Activated CD4-positive, alpha-beta T cell treated with anti-CD3 and anti-CD28 coated beads, Interleukin-2, amount 50 U/mL, for 4 hours (primary cell): Measurements from ENCODE around the gene TWIST2.

Experiments
- DNase-seq, 2 experiments: peaks; one replicate each; pipeline ENCODE4 v3.0.0-alpha.2; 2020

TWIST2 gene

GRCh38 chr2:238922435-238922834 is 74.5 kb downstream of the TWIST2 start:
- no peak for DNase-seq

DNA sequence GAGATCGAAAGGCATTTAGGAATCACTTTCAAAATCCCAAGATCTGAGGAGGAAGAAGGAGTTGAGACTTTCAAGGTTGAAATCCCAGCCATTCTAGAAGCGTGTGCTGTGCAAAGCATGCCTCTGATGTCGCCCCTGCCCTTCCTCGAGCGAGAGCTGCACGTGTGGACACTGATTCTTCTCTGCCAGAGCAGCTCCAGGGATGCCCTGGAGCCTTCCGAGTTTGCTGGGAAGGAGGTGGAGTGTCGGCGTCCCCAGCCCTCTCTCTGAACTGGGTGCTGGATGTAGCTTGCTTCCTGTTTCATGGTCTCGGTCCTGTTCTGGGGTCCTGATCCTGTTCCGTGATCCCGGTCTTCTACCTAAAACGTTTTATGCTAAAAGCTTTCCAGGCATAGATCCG is 76.1 kb downstream of the TWIST2 start:
- DNase-seq, result no peak

- DNase-seq, result no peak
These were observed 76.9 kb downstream of the TWIST2 start for GRCh38 chr2:238924796-238925195.

GRCh38 chr2:238925281-238925680 is 77.4 kb downstream of the TWIST2 start:
- DNase-seq, result no peak

DNA sequence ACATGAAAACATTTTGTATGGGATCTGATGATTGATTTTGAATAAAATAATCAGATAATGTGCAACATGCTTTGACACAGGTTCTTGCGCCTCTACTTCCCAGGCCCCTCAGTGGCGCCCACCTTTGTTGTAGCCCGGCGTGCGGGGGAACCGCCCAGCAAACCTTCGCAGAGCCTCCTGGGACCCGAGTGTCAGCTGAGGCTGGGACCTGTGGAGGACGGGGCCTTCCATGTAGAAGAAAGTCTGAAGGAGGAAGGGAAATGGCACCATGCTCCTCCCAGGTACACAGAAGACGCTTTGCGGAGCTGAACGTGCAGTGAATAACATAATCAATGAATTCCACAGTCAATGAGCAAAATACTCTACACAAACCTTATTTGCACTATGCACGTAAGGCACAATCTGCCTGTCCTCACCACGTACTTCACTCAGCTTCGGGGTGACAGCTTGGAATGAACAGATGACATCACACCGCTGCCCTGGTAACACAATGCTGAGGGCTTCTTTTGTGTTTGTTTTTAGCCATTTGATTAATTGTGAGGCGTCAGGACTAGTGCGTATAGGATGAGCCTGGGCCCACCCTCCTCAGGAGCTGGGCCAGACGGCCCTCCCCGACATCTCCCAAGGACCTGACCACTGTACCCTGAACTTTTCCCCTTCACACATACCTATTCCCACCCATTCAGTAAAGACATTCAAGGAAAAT is 78.1 kb downstream of the TWIST2 start:
- no peak for DNase-seq

DNA sequence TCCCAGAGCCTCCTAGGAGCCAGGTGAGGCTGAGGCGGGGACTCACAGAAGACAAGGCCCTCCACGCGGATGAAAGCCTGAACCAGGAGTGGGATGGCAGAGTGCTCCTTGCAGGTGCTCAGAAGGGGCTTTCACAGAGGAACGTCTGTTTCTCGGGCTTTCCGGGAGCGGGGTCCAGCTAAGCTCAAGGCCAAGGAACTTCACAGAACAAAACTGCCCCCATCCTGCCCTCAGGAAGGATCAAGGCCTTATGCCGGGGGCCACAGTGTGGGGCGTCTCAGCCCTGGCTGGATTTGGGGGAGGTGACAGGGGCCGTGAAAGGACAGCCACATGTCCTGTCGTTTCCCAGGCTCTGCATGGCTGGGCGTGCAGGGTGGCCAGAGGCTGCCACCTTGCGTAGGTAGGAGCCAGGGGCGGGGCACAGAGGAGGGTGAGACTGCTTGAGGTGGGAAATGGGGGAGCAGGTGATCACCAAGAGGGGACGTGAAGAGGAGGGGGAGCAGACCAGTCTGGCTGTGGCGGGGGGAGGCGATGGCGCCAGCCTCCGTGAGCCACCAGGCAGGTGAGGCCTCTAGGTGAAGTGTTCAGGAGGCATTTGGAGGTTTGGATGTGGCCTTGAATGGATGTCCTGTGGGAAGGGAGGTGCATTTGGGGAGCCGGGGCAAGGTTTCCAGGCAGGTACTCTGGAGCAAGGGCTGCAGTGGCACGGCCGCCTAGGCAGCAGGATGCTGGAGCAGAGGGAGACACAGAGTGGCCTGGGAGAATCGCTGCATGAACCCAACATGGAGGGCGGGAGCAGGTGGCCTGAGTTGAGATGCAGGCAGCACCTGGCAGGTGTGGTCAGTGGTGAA is 79.1 kb downstream of the TWIST2 start:
- no peak for DNase-seq

DNA sequence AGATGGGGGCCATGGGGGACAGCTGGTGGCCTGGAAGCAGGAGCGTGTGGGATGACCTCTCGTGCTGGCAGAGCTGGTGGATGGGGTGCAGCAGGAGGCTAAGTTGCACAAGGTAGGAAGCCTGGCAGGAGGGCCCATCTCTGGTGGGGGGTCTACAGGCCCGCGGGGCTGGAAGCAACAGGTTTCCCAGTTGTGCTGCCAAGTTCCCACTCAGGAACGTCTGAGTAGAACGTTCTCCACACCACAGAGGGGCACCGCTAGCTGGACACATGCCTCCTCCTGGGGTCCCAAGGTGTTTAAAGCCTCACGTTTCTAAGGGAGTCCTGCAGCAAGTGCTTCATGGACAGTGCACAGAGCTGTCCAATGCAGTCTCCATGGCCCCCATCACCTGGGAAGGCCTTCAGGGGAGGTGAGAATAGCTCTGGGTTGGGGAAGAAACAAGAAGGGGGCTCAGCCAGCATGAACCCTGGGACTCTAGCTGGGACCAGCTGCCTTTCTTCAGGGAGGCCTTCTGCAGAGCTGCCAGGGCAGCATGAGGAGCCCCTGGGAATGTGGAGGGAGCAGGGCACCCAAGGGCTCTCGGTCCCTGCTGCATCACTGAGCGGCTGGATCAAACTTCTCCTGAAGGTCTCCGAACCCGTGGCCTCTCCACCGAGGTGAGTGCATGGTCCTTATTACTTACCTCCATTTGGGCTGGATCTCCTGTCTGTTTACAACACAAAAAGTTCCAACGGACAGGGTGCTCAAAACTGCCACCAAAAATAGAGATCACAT is 80.0 kb downstream of the TWIST2 start:
- DNase-seq, result no peak

- no peak for DNase-seq
These were observed 80.8 kb downstream of the TWIST2 start for GRCh38 chr2:238928520-238929241.

GRCh38 chr2:238929242-238930081 is 81.6 kb downstream of the TWIST2 start:
- no peak for DNase-seq

DNA sequence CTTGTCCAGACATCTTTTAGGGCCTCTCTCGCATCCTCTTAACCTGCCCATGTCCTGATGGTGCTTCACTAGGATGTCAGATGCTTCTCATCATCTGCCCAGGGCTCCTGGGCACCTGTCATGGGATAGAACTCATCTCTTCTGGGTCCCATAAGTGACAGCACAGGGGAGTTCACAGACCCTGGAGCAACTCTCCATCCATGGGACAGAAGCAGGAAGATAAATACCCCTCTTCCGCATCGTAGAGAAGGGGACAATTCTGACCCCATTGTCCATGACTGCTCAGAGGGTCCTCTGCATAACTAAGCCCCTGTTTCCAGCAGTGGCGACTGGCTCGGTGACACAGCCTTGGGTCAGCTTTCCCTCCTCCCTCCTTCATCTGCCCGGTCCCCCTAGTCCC is 82.3 kb downstream of the TWIST2 start:
- no peak for DNase-seq

DNA sequence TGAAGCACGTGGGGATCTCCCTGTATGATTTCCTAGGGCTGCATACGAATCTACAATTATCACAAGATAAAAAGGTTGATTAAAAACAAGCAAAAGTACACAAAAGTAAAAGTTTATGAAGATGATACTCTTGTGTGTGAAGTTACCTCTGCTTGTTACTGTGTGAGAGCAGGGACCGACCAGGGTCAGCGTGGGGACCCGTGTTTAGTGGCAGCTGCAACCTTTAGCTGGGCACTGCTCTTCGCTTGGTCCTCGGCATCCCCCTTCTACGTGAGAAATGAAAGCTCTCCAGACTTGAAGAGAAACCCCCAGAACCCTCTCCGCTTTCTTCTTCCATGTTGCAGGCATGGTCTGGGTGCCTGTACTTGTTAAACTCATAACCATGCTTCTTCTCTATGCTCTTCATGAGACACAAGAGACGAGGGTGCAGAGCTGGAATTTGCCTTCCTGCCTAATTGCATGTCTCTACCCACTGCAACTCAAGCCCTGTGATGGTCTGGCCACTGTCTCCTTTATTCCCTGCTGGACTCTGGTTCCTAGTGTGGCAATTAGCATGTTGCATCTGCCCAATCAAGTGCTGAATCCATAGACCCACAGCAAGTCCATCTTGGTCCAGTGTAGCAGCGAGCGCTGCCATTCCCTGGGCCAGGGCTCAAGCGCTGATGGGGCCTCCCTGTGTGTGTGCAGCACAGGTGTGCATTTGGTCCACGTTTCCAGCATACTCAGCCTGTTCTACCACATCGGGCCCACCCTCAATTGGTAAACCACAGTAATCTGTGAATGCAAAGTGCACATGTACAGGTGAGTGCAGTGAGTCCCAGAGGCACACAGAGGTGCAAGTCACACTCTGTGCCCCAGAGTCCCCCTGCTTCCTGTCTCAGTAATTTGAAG is 88.5 kb downstream of the TWIST2 start:
- DNase-seq, result no peak

DNA sequence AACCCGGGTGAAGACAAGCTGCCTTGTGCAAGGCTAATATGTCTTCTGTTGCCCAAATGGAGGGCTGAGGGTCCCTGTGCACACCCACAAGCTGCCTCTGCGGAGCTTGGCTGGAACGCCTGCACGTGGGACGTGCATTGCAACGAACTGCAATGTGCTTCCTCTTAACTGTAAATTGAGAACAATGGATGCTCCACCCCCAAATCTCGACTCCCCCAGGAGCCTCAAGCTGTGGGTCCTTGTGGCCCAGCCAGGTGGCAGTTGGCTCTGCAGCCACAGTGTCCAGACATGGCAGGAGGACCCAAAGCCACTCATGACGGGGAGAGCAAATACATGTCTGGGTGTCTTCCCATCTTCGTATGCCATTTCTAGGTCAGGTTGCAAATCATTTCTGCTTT is 90.1 kb downstream of the TWIST2 start:
- DNase-seq, result no peak

DNA sequence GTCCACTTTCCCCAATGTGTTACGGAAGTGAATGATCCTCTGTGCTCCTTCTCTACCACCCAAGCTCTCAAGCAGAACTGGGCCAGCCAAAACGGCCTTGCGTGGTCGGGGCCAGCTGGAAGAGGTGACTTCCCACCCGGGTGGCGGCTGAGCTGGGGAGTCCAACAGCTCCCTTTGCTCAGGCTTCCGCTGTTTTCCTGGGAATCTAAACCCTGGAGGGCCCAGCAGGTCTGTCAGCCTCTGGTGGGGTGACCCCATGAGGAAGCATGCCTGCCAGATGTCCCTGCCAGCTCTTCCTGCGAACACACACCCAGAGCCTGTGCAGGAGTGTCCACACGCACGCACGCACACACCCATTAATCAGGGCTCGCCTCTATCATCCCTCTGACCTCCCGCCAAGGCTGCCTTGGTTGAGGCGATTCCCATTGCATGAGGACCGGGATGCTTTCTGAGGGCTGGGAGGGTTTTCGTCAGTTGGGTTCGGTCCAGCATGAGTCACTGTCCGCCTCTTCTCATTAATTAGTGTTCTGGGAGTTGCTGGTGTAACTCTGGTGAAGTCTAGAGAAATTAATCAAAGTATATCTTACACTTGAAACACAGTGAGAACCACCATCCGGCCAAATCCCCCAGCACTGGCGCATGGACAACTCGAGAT is 90.6 kb downstream of the TWIST2 start:
- DNase-seq, result no peak

GRCh38 chr2:238939074-238939473 is 91.2 kb downstream of the TWIST2 start:
- DNase-seq, result no peak

DNA sequence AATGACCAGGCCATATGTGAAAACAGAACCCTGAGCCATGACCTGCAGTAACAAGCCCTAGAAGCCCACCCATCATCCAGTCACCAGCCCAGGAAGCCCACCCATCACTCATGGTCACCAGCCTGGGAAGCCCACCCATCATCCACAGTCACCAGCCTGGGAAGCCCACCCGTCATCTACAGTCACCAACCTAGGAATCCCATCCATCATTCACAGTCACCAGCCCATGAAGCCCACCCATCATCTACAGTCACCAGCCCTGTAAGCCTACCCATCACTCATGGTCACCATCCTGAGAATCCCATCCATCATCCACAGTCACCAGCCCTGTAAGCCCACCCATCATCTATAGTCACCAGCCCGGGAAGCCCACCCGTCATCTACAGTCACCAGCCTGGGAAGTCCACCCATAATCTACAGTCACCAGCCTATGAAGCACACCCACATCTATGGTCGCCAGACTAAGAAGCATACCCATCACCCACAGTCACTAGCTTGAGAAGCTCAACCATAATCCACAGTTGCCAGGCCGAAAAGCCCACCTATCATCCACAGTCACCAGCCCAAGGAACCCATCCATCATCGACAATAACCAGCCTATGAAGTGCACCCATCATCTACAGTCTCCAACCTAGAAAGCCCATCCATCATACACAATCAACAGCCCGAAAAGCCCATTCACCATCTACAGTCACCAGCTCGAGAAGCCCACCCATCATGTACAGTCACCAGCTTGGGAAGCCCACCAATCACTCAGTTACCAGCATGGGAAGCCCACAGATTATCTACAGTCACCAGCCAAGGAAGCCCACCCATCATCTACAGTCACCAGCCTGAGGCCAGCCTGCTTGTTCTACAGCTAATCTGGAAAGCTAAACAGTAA is 91.9 kb downstream of the TWIST2 start:
- no peak for DNase-seq

GRCh38 chr2:238940806-238941205 is 92.9 kb downstream of the TWIST2 start:
- DNase-seq, result no peak

DNA sequence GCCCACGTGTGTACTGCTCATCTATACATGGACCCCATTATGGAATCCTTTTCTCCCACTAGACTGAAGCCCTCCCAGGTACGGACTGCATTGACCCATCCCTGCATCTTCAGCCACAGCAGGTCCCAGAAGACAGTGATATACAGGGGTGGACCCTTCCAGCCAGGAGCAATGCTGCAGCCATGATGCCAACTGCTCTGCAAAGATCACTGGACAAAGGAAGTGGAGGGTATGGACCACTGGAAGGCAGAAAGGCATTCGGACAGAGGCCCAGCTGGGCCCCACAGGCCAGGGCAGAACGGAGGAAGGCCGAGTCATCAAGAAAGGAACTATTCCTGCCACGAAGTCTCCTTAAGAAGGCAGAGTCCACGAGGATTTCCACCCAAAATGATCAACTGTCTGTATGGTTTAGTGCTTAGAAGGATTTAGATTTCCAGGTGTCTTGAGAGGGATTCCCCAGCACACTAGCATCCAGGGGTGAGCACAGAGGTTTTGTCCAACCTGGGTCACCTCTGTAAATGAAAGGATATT is 93.4 kb downstream of the TWIST2 start:
- no peak for DNase-seq

GRCh38 chr2:238942080-238942725 is 94.3 kb downstream of the TWIST2 start:
- DNase-seq, result no peak
